Pancreas (tissue), 10 donors: ENCODE measurements around the gene SF3B4. TPM values are rescaled to one million over a fixed set of nuclear protein-coding genes. Genes with fewer than 3 reads are reported as not detected.

Source experiments
- ATAC-seq, 4 donors: fragments of 200-7000 bp; cut with Tn5 transposase; one replicate each; pipeline versions ENCODE4 v1.8.0 to v1.9.1; 2020; ENCODE audit warnings: mild to moderate bottlenecking in 4 of 4, moderate library complexity in 4 of 4
- DNase-seq, 6 donors: peaks; one replicate each; pipeline ENCODE4 v3.0.0-alpha.2; 2020
- FAIRE-seq: peaks from 2 replicates; lab custom pipeline; 2012; peaks lifted over from hg19 to GRCh38; lab: Jason Lieb, UNC
- H3K27ac ChIP-seq, 4 donors: fragments of 200-600 bp; sonication (generic); 1 replicate in 3 of 4; 2 replicates in 1 of 4; pipeline versions ENCODE4 v1.5.0 to v1.8.0; 2020
- H3K27me3 ChIP-seq, 4 donors: fragments of 200-600 bp; one replicate each; pipeline ENCODE4 v1.8.0; 2021
- H3K36me3 ChIP-seq, 3 donors: fragments of 200-600 bp; sonication (generic) in 1 of 3; one replicate each; pipeline versions ENCODE4 v1.5.0 to v1.8.0; 2020 to 2021
- H3K4me1 ChIP-seq, 3 donors: fragments of 200-600 bp; one replicate each; pipeline ENCODE4 v1.8.0; 2021
- H3K4me3 ChIP-seq, 4 donors: fragments of 200-600 bp; sonication (generic) in 2 of 4; one replicate each; pipeline versions ENCODE4 v1.5.0 to v1.8.0; 2020 to 2021
- H3K9me3 ChIP-seq, 4 donors: fragments of 200-600 bp; one replicate each; pipeline ENCODE4 v1.8.0; 2021
- CTCF ChIP-seq, 4 donors: fragments of 200-600 bp; sonication (generic) in 3 of 4; IDR thresholded peaks; one replicate each; pipeline versions ENCODE4 v1.5.0 to v1.8.0; 2021; ENCODE audit warnings: antibody characterized with exemption in 4 of 4
- WGBS, 2 donors: extraction: QIAGEN DNeasy Blood & Tissue Kit; methylation state at CpG; one replicate each; pipeline ENCODE4 v1.1.7; 2013; 5-methylcytosine and 5-hydroxymethylcytosine counted together
- intact Hi-C, 3 donors: fragments of 100-400 bp; cut with DNase I; formaldehyde crosslinking; loops; one replicate each; pipeline versions ENCODE4 v1.11.1 to v1.14.2; 2022
- polyA plus RNA-seq, 2 donors: library from polyadenylated mRNA; stranded (reverse); fragments of 200-250 nt; gene quantifications; one replicate each; pipeline ENCODE4 v1.2.3, GENCODE V29; 2013
- total RNA-seq, 6 donors: library from RNA; stranded (reverse); fragmentation: NEBNext Ultra II Directional in 4 of 6; extraction: Animal tissue kit (Norgen Biotek cat#: 25700) in 4 of 6; gene quantifications; one replicate each; pipeline versions ENCODE4 v1.2.1 to v1.2.4, GENCODE V29; 2021 to 2023
- donor health status: healthy with polysubstance abuse.
- donor health status: DM: no; HTN: no; CAD: no; lungs with moderate emphysema.
- donor health status: DM: no; HTN: no; CAD: no.
- donor health status: control.
- donor health status: control.
- donor health status: Bipolar disorder and iron deficiency.
- donor health status: DM: yes; HTN: yes; CAD: no.
- donor health status: DM: no; HTN: no; CAD: no.
- donor health status: DM: no; HTN: no; CAD: no.
- donor health status: DM: yes; HTN: yes; CAD: no.

The SF3B4 gene
- total and polyA plus RNA-seq, 8 donors, result 10.5 to 24.3 (median 19.3) TPM

GRCh38 chr1:149916193-149916897 lies 11.3 kb downstream of the SF3B4 start:
- no peak overlapping the region for H3K4me3 ChIP-seq
- no peak for ATAC-seq
- DNase-seq, result no peak
- H3K36me3 ChIP-seq, result no peaks in the 10 kb centered on the region
- FAIRE-seq, result no peak
- H3K9me3 ChIP-seq, result no peaks in the 10 kb centered on the region
- TF ChIP-seq CTCF (IDR thresholded peaks at IDR 0.05), result no peak
- 24 to 30% methylated on average over 9 of the region's 9 CpGs for WGBS, 2 donors
- no peaks in the 10 kb centered on the region for H3K27me3 ChIP-seq
- H3K27ac ChIP-seq, result no peak overlapping the region
- H3K4me1 ChIP-seq, result no peaks in the 10 kb centered on the region
- intact Hi-C loops, result no loop called here

GRCh38 chr1:149915429-149916192 lies 12.0 kb downstream of the SF3B4 start:
- WGBS, 2 donors, result 81 to 86% methylated on average over 11 of the region's 11 CpGs
- intact Hi-C loops, result no loop called here
- Histone ChIP-seq H3K36me3 (no peaks in the 10 kb centered on the region), H3K4me1 (no peaks in the 10 kb centered on the region), H3K9me3 (no peaks in the 10 kb centered on the region), H3K27me3 (no peaks in the 10 kb centered on the region), H3K27ac (no peak overlapping the region), H3K4me3 (no peak overlapping the region)
- DNase-seq (no peak), ATAC-seq (no peak), FAIRE-seq (no peak)
- no peak for TF ChIP-seq CTCF (IDR thresholded peaks at IDR 0.05)

GRCh38 chr1:149914545-149914944 lies 13.1 kb downstream of the SF3B4 start:
- FAIRE-seq (no peak), ATAC-seq (no peak), DNase-seq (no peak)
- no peak overlapping the region for H3K4me3 ChIP-seq
- H3K9me3 ChIP-seq, result no peaks in the 10 kb centered on the region
- no peaks in the 10 kb centered on the region for H3K27me3 ChIP-seq
- no peaks in the 10 kb centered on the region for H3K36me3 ChIP-seq
- no peaks in the 10 kb centered on the region for H3K4me1 ChIP-seq
- intact Hi-C loops, result no loop called here
- 38 to 56% methylated on average over 1 of the region's 1 CpG for WGBS, 2 donors
- TF ChIP-seq CTCF (IDR thresholded peaks at IDR 0.05), result no peak
- no peak overlapping the region for H3K27ac ChIP-seq

GRCh38 chr1:149906570-149907075 lies 21.0 kb downstream of the SF3B4 start:
- DNase-seq, result no peak
- 54 to 56% methylated on average over 10 of the region's 10 CpGs for WGBS, 2 donors
- no peak for ATAC-seq
- H3K4me3 ChIP-seq, result no peak overlapping the region
- no peaks in the 10 kb centered on the region for H3K36me3 ChIP-seq
- no peak for FAIRE-seq
- H3K27ac ChIP-seq, result no peak overlapping the region
- no peak for TF ChIP-seq CTCF (IDR thresholded peaks at IDR 0.05)
- H3K27me3 ChIP-seq, result no peaks in the 10 kb centered on the region
- H3K9me3 ChIP-seq, result no peaks in the 10 kb centered on the region
- intact Hi-C loops, result no loop called here
- H3K4me1 ChIP-seq, result no peaks in the 10 kb centered on the region
